Measurements from ENCODE around the gene MANEAL.
"Not testable (repeated sequence)": the region's sequence is repeated elsewhere in the genome, so short reads cannot be mapped to it uniquely, and the experiment has no call there.

The MANEAL gene

GRCh38 chr1:37793773-37794371 is at the start of gene MANEAL:
MANEAL (plus strand) TSS chr1:37793847; CDS start chr1:37794183, 336 bp downstream.
- DNase-seq, result peak; percentile 31

GRCh38 chr1:37746806-37747205 is 46.8 kb upstream of the MANEAL start:
- DNase-seq, result no peak

GRCh38 chr1:37748565-37748964 is 45.1 kb upstream of the MANEAL start:
- DNase-seq, result no peak

- no peak for DNase-seq
These were observed 41.4 kb upstream of the MANEAL start for GRCh38 chr1:37752213-37752582.

GRCh38 chr1:37752583-37753471 is 40.8 kb upstream of the MANEAL start:
- DNase-seq, result no peak

- DNase-seq, result no peak
These were observed 40.0 kb upstream of the MANEAL start for GRCh38 chr1:37753473-37754321.

- DNase-seq, result no peak
These were observed 38.4 kb upstream of the MANEAL start for GRCh38 chr1:37755290-37755689.

- DNase-seq, result no peak
These were observed 37.6 kb upstream of the MANEAL start for GRCh38 chr1:37755951-37756560.

GRCh38 chr1:37759451-37759850 is 34.2 kb upstream of the MANEAL start:
- no peak for DNase-seq

GRCh38 chr1:37761416-37762095 is 32.1 kb upstream of the MANEAL start:
- no peak for DNase-seq

- no peak for DNase-seq
These were observed 31.1 kb upstream of the MANEAL start for GRCh38 chr1:37762516-37762915.

- no peak for DNase-seq
These were observed 29.7 kb upstream of the MANEAL start for GRCh38 chr1:37763791-37764413.

GRCh38 chr1:37764414-37764825 is 29.2 kb upstream of the MANEAL start:
- no peak for DNase-seq

- no peak for DNase-seq
These were observed 28.7 kb upstream of the MANEAL start, which contains the start of gene EPHA10 for GRCh38 chr1:37764888-37765441. EPHA10 (minus strand) TSS chr1:37765120; CDS start chr1:37765066, 54 bp downstream.

GRCh38 chr1:37765916-37766664 is 27.6 kb upstream of the MANEAL start:
- no peak for DNase-seq

GRCh38 chr1:37767488-37767887 is 26.2 kb upstream of the MANEAL start:
- DNase-seq, result no peak

- not testable (repeated sequence) for DNase-seq
These were observed 22.2 kb upstream of the MANEAL start for GRCh38 chr1:37771440-37771839.

- DNase-seq, result no peak
These were observed 16.6 kb upstream of the MANEAL start for GRCh38 chr1:37776946-37777516.

GRCh38 chr1:37778654-37779053 is 15.0 kb upstream of the MANEAL start:
- no peak for DNase-seq

GRCh38 chr1:37782491-37782890 is 11.2 kb upstream of the MANEAL start:
- no peak for DNase-seq

Data from activated CD8-positive, alpha-beta memory T cell treated with anti-CD3 and anti-CD28 coated beads, Interleukin-2, amount 50 U/mL, for 4 hours (primary cell).